ENCODE results near the gene KCNK3. TPM values are rescaled to one million over a fixed set of nuclear protein-coding genes. Genes with fewer than 3 reads are reported as not detected.

KCNK3 gene
- total RNA-seq, 1 donor = 2.3 TPM

- TF ChIP-seq CTCF (IDR thresholded peaks at IDR 0.05; ENCODE audit: insufficient read depth, low read length) = no peak
- H3K4me3 ChIP-seq (ENCODE audit: low read depth, low read length) = no peak overlapping the region
- no peak for DNase-seq (ENCODE audit: low read depth)
Measured at GRCh38 chr2:26666671-26667070, 25.9 kb upstream of the KCNK3 start.

- no peak overlapping the region for H3K4me3 ChIP-seq (ENCODE audit: low read depth, low read length)
- no peak for DNase-seq (ENCODE audit: low read depth)
- no peak for TF ChIP-seq CTCF (IDR thresholded peaks at IDR 0.05; ENCODE audit: insufficient read depth, low read length)
Measured at GRCh38 chr2:26668041-26668440, 24.5 kb upstream of the KCNK3 start.

GRCh38 chr2:26668856-26669750 lies 23.4 kb upstream of the KCNK3 start:
- no peak for TF ChIP-seq CTCF (IDR thresholded peaks at IDR 0.05; ENCODE audit: insufficient read depth, low read length)
- DNase-seq (ENCODE audit: low read depth) = no peak
- H3K4me3 ChIP-seq (ENCODE audit: low read depth, low read length) = no peak overlapping the region

GRCh38 chr2:26670171-26670570 lies 22.4 kb upstream of the KCNK3 start:
- peak; percentile 33 for DNase-seq (ENCODE audit: low read depth)
- no peak for TF ChIP-seq CTCF (IDR thresholded peaks at IDR 0.05; ENCODE audit: insufficient read depth, low read length)
- H3K4me3 ChIP-seq (ENCODE audit: low read depth, low read length) = no peak overlapping the region

GRCh38 chr2:26670931-26671460 lies 21.5 kb upstream of the KCNK3 start:
- no peak overlapping the region for H3K4me3 ChIP-seq (ENCODE audit: low read depth, low read length)
- no peak for DNase-seq (ENCODE audit: low read depth)
- no peak for TF ChIP-seq CTCF (IDR thresholded peaks at IDR 0.05; ENCODE audit: insufficient read depth, low read length)

- no peak for DNase-seq (ENCODE audit: low read depth)
- no peak overlapping the region for H3K4me3 ChIP-seq (ENCODE audit: low read depth, low read length)
- no peak for TF ChIP-seq CTCF (IDR thresholded peaks at IDR 0.05; ENCODE audit: insufficient read depth, low read length)
Measured at GRCh38 chr2:26671691-26672090, 20.8 kb upstream of the KCNK3 start.
